ENCODE measurements around the gene SLIT1.
A peak's percentile ranks its signal among the peaks of the same experiment; 100 is the strongest.

SLIT1 gene

DNA sequence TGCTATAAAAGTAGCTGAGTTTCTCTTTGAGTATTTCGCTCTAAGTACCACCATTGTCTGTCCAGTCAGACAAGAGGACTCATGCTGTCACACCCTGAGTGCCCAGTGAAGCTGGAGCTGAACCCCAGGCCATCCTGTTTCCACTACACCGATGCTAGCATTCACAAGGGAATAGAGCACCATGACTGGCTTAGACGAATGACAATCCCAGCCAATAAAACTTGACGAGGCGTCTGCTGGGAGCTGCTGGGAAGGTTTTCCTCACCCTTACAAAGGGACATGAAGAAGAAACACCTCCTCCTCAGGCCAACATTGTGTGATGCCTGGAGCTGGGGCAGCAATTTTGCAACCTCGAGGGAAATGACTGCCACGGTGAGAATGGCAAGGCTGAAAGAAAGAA, 17.5 kb upstream of the SLIT1 start:
- no peak for DNase-seq (ENCODE audit: low read depth in 3 of 3, low spot score in 1 of 3)

DNA sequence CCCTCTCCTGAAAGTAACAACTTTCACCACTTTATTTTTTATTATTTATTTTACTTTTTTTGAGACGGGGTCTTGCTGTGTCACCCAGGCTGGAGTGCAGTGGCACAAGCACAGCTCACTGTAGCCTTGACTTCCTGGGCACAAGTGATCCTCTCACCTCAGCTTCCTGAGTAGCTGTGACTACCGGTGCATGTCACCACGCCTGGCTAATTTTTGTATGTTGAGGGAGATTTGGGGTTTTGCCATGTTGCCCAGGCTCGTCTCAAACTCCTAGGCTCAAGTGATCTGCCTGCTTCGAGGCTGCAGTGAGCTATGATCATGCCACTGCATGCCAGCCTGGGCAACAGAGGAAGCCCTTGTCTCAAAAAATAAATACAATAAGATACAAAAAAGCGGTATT, 14.9 kb upstream of the SLIT1 start:
- DNase-seq (ENCODE audit: low read depth in 3 of 3, low spot score in 1 of 3), result no peak

DNA sequence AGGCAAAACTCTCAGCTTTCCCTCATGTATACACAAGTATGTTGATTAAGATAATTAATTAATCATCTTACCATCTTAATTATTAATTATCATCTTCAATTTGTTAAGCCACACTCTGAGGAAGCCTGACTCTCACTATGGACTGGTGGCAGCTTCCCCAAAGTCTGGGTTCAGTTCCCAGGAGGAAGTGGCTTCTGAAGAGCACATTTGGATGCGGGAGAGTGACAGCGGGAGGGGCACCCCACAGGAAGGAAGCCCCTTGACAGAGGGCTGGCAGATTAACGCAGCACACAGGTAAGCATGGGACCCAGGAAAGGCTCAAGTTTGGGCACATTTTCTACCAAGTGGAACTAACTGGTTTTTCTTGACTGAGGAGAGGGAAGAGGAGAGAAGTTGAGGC, 13.4 kb upstream of the SLIT1 start:
- DNase-seq (ENCODE audit: low read depth in 3 of 3, low spot score in 1 of 3), result no peak

DNA sequence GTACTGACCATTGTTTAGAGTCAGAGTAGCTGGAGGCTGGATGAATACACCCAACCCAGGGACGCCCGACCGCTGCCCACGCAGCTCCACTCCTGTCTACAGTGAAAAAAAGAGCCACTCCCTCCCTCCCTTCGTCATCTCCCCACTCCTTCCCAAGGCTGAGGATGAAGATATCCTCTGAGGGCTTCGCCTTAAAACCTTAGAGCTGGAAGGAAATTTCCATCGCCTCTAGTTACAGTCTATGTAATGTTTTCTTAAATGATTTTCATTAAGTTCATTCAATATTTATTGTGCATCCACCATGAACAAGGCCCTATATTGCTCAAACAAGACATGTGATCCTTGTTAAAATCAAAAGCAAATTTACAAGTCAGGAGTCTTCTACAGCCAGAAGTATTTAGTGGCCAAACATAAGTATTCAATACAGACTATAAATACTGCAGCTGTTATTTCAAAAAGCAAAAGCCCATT, 11.3 kb upstream of the SLIT1 start:
- no peak for DNase-seq (ENCODE audit: low read depth in 3 of 3, low spot score in 1 of 3)

DNA sequence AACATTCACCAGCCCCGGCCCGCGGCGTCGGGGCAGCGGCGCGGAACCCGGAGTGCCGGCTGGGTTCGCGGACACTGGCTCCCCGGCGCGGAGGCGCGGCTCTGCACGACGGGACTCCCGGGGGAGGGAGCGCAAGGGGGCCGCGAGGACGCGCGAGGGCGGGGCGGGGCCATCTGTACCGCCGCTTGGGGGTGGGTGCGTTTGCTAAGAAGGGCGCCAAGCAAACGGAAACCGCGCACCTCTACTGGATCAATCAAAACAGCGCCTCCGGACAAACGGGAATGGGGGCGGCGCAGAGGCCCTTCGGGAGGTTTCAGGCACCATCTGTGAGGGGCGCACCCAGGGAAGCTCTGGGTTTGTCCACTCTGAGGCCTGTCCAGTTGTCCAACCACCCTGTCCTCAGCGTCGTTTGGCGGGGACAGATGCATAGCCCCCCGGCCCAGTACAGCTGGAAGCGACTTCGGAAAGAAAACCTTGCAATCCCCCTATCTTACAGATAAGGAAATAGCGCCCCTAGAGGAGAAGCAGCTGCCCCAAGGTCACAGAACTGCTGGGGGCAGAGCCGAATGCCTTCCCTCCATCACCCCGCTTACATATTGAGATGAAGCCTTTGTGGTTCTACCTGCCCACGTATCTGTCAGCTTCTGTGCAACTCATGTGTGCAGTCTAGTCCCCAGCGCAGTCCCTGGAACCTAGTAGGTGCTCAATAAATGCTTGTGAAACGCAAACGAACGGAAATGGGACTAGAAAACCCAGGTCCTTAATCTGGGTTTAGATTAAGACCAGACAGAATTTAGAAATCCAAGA, 10.7 kb upstream of the SLIT1 start:
- DNase-seq (ENCODE audit: low read depth in 3 of 3, low spot score in 1 of 3), result peak; percentile 9 to 41 (median 20)

DNA sequence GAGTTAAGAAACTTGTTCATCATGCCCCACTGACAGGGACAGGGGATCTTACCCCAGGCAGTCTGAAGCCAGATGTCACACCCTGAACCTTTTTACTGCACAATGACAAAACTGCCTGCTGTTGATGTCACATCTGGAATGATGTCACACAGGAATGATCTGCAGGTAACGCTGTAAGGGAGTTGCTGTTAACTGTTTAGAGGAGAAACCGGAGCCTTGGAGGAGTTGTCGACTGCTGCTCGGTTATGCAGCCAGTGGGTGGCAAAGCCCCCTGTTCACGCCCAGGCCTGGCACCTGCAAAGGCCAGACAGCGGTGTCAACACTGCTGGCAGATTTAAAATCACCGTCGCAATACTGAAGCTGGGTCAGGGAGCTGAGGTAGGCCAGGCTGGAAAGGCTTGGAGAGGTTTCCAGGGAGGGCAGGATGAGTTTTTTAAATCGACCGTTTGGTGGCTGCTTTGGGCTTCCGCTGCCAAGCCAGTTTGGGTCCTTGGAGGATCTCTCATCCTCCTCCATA, 10.0 kb upstream of the SLIT1 start:
- DNase-seq (ENCODE audit: low read depth in 3 of 3, low spot score in 1 of 3), result no peak

DNA sequence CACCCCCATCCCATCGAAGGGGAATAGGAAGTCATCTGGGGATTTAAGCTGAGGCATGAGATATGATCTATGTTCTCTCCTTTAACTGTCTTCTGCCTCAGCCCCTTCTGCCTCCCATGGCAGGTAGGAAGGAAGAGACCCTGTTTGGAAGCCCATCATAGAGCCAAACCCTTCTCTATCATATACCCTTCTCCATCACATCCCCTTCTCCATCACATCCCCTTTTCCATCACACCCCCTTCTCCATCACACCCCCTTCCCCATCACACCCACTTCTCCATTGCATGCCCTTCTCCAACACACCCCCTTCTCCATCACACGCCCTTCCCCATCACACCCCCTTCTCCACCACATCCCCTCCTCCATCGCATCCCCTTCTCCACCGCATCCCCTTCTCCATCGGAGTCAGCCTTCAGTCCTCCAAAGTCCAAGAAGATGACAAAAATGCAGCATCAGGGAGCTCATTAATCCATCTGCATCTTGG, 7.2 kb upstream of the SLIT1 start:
- no peak for DNase-seq (ENCODE audit: low read depth in 3 of 3, low spot score in 1 of 3)

DNA sequence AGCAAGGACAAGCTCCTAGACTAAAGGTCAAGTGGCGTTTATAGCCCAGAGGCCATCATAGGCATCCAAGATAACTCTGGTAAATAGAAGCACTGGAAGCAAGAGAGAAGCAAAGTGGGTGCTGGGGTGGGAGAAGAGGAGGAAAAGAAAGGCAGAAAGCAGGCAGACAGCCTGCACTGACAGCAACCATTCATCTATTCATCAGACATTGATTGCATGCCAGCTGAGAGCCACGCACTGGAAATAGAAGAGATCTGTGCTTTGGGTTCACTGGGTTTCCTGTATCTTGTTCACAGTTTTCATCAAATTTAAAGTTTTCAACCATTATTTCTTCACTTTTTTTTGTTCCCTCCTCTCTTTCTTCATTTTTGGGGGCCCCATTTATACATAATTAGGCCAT, 4.7 kb upstream of the SLIT1 start:
- DNase-seq (ENCODE audit: low read depth in 3 of 3, low spot score in 1 of 3), result no peak

DNA sequence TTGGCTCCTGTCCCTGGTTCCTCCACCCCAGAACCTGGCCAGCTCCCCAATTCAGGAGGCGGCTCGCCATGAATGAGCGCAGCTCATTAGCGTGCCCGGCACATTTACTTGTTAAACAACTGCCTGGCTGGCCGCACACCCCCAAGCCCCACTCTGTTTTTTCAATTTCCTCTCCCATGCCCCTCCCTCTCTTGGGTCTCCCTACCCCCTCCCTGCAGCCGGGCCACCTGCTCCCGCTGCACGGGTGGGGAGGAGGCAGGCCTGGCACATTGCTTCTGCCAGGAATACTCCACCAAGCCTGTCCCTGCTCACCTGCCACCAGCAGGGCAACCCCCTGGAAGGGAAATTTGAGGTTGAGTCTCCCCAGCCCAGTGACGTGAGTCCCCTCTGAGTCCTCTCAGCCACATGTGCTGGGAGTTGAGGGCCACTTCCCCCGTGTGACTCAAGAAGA, 2.5 kb upstream of the SLIT1 start:
- DNase-seq (ENCODE audit: low read depth in 3 of 3, low spot score in 1 of 3), result no peak

DNA sequence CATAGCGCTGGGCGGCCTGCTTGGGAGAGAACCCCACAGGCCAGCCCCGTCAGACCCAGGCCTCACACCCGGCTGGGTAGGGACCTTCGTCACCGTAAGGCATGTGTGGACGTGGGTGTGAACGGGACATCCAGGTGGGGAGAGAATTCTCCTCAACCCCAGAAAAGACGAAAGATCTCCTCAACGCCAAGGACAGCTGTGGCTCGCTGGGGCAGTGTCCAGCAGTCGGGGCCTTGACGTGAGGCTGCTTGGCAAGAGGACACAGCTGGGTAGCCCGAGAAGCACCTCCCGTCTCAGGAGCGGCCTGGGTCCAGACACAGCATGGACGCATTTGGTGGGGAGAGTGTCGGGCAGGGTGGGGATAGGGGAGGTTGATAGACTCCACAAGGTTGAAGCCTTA, 1.2 kb upstream of the SLIT1 start:
- DNase-seq (ENCODE audit: low read depth in 3 of 3, low spot score in 1 of 3), result no peak

DNA sequence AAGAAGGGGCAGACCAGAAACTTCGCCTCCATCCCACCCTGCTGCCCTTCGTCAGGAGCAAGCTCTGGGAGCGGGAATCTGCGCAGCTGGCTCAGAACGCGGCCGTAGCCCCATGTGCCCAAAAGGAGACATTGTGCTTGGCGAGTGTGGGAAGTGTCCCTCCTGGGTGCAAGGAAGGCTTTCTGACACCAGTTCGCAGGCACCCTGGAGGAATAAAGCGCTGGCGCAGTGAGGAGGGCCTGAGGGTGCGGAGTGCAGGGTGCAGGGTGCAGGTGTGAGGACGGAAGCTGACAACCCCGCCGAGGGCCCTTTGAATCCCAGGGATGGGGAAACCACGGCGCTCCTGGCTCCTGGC, 811 bp downstream of the SLIT1 start:
- DNase-seq (ENCODE audit: low read depth in 3 of 3, low spot score in 1 of 3), result no peak

DNA sequence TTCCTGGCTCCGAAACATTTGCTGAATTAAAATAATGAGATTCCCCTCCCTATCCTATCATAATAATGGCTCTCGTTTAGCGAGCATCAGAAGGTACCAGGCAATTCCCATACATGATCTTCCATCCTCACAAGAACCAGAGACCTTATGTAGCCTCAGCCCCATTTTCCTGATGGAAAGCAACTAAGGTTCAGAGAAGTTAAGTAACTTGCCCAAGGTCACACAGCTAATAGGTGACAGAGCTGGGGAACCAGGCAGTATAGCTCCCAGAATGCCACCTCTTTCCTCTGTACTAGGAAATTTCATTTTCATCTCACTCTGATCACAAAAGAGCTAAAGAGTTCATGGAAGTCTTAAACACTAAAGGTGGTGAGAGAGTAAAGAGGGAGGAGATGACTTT, 2.4 kb downstream of the SLIT1 start:
- DNase-seq (ENCODE audit: low read depth in 3 of 3, low spot score in 1 of 3), result no peak

DNA sequence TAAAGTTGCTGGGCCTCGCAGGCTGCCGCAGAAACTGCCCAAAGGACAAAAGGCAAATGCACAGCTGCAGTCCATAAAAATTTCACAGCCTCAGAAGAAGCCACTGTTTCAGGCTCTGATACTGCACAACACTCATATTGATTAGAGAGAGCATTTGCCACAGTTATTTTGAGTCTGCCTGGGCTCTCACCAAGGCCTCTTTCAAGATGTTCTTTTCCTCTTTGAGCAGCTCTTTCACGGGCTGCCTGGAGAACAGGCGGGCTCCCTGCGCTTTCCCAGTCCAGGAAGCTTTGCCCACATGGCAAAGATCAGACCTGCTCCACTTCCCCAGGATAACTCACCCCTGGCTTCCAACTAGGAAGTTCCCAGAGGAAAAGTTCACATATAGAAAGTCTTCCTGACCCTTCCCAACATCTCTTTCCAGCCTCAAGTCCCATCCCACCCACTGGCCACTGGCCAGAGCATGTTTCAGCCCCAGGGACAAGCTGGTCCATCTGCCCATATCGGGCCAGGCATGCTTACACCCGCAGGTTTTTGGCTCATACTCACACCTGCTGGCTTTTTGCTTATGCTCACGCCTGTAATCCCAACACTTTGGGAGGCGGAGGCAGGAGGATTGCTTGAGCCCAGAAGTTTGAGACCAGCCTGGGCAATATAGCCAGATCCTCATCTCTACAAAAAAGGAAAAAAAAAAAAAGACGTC, 3.3 kb downstream of the SLIT1 start:
- DNase-seq (ENCODE audit: low read depth in 3 of 3, low spot score in 1 of 3), result no peak

DNA sequence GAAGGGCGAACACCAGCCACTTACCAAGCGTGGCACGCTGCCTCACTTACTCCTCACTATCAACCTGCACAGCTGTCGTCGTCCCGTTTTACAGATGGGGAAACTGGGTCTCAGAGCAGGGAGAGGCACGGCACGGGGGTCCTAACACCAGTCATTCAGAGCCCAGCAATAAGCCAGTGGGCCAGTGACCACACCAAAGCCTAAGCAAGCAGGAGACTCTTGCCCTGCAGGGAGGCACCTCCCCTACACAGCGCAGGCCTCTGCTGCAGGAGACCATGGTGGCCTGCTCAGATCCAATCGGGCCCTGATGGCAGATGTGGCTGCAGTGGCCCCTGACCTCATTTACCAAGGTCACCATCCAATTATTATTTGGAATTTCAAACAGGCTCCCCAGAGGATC, 4.8 kb downstream of the SLIT1 start:
- DNase-seq (ENCODE audit: low read depth in 3 of 3, low spot score in 1 of 3), result no peak

DNA sequence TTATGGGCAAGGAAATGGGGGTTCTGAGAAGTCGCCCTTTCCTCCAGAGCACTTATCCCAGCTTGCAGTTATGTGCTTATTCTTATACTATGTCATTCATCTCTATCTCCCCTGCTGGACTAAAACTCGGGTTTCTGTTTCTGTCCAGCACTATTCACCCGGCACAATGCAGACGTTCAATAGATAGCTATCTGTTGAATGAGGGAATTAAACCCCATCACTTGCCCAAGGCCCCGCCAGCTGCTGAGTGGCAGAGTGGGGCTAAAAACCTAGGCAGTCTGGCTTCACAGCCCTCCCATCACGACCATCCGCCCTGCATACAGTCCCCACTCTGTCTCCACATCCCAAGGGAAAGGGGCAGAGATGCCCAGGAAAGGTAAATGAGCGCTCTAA, 5.4 kb downstream of the SLIT1 start:
- DNase-seq (ENCODE audit: low read depth in 3 of 3, low spot score in 1 of 3), result no peak

DNA sequence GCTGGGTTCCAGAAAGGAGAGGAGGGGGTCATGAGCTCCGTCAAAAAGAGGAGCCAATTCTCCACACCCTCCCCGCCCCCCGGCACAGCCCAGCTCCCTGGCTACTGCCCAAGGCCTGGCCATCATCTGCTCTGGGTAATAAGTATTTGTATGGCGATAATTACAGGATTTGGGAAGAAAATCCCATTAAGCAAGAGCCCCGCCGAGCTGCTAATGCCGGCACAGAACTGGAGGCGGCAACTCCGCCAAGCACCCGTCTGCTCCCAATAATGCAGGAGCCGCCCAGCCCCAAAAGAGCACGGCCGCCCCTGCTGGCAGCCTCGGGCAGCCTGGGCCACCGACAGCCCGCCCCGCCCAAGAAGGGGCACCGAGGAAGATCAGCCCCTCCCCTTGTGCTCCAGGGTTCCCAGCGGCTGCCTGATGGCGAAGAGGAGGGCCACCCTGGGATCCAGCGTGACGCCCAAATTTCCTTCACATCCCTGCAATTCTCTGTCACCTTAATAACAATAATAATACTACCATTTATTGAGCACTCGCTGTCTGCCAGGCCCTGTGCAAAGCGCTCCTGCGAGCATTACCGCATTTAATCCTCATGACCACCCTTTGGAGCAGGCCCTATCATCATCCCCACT, 5.9 kb downstream of the SLIT1 start:
- no peak for DNase-seq (ENCODE audit: low read depth in 3 of 3, low spot score in 1 of 3)

DNA sequence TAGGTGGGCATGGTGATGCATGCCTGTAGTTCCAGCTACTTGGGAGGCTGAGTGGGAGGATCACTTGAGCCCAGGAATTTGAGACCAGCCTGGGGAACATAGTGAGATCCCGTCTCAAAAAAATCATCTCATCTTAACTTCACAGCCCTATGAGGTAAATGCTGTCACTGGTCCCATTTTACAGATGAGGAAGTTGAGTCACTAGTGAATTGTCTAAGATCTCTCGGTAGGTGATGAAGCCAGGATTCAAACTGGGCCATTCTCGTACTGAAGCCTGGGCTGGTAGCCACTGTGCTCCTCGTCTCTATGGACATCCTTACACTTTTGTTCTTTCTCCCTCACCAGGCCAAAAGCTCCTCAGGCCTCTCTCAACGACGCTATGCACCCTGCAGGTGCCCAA, 6.4 kb downstream of the SLIT1 start:
- DNase-seq (ENCODE audit: low read depth in 3 of 3, low spot score in 1 of 3), result no peak

DNA sequence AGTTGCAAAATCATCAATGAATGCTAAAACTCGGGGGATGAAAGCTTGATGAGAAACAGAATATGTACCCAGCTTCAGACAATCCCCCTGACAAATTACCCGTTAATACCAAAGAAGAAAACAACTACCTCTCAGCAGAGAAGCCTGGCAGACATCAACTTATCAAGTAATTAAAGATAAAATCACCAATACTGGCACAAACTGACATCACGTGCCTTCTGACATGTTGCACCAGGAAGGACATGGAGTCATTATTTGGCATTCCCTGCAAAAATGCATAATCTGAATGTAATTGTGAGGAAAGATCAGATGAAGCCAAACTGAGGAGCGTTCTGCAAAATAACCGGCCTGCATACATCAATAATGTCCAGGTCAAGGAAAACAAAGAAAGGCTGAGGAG, 7.7 kb downstream of the SLIT1 start:
- DNase-seq (ENCODE audit: low read depth in 3 of 3, low spot score in 1 of 3), result no peak

DNA sequence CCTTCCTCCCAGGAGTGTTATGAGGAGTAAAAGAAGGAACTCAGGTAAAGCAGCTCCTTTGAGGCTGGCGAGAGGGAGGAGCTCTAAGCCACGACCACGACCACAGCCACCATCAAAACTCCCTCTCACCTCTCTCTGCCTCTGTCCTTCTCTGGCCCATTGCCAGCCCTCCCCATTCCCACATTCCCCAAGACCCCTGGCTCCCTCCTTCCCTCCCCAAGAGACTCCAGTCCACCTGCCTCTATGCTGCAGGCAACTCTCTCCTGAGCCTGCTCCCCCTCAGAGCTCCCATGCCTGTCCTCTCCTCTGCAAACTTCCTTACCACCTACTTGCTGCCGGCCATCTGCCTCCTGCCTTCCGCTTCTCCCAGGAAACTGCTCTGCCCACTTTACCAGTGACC, 9.5 kb downstream of the SLIT1 start:
- DNase-seq (ENCODE audit: low read depth in 3 of 3, low spot score in 1 of 3), result no peak

DNA sequence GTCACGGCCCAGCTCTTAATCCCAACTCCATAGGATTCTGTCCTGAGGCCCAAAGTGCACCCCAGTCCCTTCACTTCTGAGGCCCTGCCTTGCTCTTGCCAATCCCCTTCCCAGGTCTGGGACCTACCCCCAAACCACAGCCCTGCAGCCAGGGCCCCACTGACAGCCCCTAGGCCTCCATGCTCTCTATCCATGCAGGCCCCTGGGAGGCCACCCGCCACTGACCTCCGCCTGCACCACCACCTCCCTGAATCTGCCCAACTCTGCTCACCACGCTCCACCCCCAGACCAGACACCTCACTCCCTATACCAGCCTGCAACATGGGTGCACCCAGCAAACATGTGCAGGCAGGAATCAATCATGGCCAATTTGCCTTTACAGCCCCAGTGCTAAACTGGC, 10.2 kb downstream of the SLIT1 start:
- DNase-seq (ENCODE audit: low read depth in 3 of 3, low spot score in 1 of 3), result no peak

DNA sequence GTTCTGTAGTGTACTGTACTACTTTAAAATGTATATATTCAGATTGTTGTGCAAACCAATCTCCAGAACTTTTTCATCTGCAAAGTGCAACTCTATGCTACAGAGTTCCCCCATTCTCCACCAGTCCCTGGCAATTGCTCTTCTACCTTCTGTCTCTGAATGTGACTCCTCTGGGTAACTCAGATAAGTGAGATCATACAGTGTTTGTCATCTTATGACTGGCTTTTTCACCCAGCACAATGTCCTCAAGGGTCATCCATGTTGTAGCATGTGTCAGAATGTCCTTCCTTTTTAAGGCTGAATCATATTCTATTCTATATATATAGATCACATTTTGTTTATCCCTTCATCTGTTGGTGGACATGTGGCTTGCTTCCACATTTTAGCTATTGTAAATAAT, 10.8 kb downstream of the SLIT1 start:
- no peak for DNase-seq (ENCODE audit: low read depth in 3 of 3, low spot score in 1 of 3)

DNA sequence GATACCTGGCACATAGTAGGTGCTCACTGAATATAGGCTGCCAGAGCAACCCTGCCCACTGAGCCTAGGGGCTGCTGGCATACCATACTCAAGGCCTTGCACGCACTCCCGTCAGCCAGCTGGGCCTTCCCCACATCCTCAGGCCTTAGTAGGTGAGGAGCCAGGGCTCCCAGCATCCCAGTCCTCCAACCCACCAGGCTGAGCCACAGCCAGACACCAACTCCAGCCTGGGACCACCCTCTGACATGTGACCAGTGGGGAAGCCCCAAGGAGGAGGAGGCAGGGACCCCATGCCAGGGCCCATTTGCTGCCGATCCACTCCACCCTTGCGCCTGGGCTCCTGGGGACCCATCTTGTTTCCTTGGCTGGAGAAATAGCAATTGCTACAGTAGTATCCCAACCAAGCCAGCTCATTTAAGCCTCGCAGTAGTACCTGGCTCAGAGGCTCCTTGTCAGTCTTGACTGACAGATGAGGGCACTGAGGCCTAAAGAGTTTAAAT, 11.4 kb downstream of the SLIT1 start:
- DNase-seq (ENCODE audit: low read depth in 3 of 3, low spot score in 1 of 3), result no peak
